HG02642 (cell line): ENCODE data around the gene CCT5.
"Not testable (repeated sequence)": the region's sequence is repeated elsewhere in the genome, so short reads cannot be mapped to it uniquely, and the experiment has no call there.

Source experiments
- ATAC-seq: cut with Tn5 transposase; IDR thresholded peaks from one replicate; pipeline ENCODE4 v1.9.1; 2021; ENCODE audit warnings: mild to moderate bottlenecking; ENCODE audit not compliant: unreplicated experiment, poor library complexity

The CCT5 gene

DNA sequence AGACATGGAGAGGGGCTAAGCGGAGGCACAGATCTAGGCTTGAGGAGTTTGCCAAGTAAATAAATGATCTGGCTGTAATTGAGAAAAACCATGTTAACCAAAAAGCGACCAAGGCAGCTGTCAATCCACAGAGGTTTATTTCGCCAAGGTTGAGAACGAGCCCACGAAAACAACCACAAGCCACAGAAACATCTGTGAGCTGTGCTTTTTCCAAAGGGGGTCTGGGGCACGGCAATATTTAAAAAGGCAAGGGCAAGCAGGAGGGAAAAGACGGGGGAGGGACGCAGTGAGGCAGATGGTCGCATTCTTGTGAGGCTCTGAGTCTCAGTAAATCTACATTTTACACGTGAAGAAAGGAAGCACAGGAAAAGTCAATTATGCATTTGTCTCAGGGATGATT lies 25.4 kb downstream of the CCT5 start:
- ATAC-seq: no peak

DNA sequence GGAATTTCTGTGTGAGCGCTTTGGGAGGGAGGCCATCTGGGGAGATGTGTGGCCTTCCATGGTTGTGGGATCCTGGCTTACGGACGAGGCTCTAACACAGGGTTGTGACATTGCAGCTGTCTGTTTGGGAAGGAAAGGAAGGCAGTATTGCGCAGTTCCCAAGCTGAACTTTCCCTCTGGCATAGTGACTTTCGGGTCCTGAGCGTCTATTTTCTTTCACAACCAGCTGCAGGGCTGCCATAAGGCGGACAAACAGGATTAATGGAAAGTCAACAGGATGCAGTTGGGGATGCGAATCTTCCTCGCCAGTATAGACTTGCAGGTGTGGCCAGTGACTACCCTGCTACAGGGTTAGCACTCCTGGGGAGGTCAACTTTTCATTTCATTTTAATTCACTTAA lies 25.9 kb downstream of the CCT5 start:
- ATAC-seq: no peak

DNA sequence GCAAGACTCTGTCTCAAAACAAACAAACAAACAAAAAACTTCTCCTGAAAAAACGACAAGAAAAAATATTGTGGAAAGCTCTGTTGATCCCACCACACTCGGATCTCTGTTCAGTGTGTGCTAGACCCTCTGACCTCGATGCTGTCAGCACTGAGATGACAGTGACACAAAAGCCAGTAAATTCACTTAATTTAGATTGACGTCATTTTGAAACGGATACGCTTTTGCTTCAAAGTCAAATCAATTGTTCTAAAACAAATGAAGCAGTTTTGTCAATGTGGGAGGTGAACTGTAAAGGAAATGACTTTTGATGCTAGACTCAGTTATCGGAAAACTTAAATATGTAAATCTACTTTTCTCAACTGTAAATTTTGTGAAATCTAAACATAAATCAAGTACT lies 26.6 kb downstream of the CCT5 start:
- no peak for ATAC-seq

DNA sequence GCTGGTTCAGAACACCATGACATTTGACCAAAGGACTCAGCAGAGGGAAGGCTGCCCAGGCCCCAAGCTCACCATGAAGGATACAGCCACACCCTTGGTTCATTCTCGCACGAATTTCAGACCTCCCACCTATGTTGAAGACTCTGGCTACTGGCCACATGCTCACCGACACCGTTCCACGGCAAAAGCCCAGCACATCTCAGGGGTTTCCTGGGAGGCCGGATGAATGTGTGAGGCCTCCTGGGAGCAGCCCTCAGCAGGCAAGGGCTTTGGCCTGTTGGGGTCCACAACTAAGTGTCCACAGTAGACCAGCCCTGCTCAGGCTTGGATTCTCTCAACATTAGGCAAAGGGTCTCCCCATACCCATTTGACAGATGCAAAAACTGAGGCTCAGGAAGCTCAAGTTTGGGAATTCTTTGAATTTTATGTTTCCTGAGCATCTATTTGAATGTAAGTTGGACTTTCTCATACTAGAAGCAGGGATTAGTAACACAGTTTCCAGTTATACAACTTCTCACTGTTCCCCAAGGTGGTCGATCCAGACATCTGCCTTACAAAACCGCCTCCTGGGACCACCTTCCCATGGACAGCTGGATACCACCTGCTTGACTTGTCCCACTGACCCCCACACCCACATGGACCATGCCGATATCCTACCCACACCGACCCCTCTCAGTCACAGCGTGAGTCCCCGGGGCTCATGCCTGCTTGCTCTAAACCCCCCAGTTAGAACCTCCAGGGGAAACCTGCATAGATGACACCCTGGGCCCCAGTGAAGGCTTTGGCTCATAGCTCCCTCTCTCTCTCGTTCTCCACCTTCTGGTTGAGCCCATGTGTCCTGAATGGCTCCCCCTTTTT lies 27.9 kb downstream of the CCT5 start:
- ATAC-seq: no peak

DNA sequence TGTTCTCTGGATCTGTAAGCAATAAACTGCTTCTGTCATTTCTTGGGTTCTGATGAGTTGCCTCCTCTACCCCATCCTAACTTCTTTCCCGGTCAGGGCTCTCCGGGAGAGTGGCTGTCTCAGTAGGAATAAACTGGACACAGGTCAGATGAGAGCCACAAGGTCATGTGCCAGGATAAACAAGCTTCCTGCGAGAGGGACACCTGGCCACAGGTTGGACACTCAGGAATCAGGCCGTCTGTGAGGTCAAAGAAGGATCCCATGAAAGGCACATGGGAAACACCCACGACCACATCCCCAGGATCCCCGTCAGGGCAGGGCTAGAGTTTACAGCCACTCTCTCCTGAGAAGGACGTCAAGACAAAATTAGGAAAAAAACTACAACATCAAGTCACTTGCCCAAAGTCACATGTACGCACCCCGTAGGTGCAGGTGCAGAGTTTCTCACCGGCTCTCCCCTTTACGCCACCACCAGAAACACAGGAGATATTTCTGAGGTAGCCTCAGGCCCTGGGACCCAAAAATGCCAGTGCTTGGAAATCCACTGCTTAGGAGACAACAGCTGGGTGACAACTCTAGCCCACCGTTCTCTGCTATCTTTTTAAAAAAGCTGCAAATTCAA lies 28.7 kb downstream of the CCT5 start:
- ATAC-seq: no peak

DNA sequence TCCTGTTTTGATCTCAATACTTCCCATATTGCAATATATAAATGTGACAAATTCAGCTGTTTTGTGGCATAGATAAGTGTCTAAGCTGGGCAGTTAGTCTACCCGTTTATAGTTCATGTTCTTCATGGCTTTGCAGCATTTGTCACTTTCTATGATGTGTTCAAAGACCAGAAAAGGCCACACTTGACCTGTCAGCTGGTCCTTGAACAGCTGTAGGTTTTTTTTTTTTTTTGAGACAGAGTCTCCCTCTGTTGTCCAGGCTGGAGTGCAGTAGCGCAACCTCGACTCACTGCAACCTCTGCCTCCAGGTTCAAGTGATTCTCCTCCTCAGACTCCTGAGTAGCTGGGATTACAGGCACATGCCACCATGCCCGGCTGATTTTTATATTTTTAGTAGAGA lies 29.2 kb downstream of the CCT5 start:
- ATAC-seq: no peak

DNA sequence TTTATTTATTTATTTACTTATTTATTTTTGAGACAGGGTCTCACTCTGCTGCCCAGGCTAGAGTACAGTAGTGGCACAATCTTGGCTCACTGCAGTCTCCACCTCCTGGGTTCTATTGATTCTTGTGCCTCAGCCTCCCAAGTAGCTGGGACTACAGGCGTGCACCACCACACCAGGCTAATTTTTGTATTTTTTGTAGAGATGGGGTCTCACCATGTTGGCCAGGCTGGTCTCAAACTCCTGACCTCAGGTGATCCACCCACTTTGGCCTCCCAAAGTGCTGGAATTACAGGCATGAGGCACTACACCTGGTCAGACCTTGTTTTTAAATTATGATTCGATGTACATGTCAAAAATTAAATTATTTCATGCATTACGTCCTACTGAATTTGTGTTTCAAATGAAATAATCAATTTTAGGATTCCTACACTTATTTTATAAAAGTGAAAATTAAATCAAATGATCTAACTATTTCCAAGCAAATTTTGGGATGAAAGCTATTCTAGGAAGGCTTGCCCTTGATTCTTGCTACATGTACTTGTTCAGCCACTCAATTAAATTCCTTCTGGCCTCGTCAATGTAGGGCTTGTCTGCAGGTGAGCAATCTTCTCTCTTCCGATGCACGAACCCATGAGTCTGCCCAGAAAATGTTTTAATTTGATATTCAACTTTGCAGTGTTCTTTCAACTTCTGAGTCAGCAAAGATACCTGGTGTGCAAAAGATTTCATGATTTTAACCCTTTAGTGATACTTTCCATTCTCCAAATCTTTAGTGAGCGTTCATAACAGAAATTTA lies 30.0 kb downstream of the CCT5 start:
- ATAC-seq: no peak

DNA sequence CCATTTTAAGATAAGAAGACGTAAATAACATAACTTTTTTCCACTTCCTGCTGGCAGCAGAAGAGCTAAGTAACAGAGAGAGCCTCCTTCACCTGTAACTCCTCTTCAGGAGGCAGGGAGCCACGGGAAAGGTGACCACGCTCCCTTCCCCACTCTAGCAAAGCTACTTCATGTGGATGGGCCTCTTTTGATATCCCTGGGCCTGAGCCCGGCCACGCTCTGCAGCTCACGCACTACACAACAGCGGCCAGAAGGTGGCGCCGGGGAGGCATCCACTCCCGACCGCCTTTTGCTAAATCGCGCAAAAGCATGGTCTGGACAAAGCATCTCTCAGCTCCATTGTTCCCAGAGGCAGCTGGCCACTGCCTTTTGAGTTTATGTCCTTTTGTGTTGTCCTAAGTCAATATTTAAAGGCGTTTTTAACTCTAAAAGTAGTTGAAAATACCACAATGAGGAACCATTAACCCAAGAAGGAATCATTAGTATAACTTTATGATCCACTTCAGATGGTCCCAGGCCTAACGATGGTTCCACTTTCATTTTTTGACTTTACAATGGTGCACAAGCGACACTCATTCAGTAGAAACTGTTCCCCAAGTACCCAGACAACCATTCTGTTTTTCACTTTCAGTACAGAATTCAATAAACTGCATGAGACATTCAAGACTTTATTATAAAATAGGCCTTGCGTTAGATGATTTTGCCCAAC lies 34.0 kb downstream of the CCT5 start:
- peak; percentile 88 for ATAC-seq

DNA sequence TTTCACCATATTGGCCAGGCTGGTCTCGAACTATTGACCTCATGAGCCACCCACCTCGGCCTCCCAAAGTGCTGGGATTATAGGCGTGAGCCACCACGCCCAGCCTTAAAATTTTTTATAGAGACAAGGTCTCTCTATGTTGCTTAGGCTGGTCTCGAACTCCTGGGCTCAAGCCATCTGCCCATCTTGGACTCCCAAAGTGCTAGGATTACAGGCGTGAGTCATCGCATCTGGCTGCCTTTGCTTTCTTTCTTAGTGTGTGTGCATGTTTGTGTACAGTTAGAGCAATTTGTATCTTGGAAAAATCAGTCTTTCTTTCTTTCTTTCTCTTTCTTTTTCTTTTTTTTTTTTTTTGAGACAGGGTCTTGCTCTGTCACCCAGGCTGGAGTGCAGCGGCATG lies 35.3 kb downstream of the CCT5 start:
- not testable (repeated sequence) for ATAC-seq

DNA sequence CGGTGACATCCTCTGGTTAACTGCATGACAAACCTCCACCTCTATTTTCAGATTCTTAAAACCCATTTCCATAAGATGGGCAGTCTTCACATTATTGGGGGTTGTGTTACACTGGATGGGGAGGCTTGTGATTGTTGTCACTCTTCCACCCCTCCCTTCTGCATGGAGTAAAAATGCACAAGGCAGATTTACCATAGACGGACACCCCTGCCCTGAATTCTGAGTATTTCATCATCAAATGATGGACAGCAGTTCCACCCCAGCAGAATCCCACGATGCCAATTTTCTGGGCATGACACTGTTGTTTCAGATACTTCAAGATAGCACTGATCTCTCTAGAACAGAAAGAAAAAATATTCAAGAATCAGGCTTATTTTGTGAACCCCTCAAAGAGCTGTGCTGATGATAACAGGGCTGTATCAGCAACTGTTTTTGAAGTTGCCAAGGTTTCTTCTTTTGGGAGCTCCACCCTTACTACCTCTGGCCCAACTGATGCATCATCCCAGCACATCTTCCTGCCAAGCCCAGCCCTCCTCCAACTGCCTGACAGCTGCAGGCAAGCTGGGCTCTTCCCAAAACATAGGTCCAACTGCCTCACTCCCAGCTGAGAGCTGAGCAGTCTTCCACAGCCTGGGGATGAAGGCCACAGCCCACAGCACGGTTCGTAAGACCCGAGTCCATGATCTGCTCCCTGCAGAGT lies 36.2 kb downstream of the CCT5 start:
- no peak for ATAC-seq

DNA sequence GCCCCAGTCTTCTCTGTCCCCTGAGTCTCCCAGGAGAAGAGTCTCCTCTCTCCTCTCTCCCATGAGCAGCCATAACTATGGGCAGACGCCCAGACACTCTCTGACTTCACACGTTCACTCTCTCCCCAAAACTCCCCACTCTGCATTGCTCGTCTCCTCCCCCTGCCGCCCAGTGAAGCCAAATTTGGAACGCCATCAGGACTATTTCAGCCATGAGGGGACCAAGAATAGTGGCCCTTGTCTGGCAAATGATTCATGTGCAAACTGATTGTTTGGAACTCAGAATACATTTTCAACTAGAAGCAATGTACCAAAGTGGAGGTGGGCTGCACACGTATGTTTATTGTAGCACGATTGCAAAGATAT lies 36.8 kb downstream of the CCT5 start:
- no peak for ATAC-seq

DNA sequence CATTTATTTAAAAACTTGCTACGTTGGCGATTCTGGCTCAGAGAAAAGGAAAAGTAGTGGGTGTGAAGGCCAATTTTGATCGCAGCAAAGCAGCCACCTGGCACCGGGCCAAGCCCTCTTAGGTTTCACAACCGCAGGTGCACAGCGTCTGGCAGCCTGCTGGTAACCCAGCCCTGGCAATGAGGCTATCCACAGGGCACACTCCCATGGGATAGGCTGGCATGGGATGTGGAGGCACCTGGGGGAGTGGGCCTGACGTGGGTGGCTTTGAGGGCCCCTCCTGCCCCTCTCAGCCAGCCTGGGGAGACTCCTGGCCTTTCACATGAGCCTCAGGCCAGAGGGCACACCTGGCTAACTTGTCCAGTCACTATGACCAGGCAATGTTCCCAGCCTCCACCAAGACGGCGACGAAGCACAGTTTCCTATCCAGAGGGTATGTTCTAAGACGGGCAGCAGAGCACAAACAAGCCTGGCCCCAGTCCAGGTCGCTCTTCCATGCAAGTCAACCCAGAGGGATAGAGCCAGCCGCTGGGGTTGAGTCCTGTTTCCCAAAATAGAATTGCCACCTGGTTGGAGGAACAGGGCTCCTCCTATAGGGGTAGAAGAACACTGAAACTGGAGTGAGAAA lies 38.6 kb downstream of the CCT5 start:
- peak; percentile 61 for ATAC-seq

DNA sequence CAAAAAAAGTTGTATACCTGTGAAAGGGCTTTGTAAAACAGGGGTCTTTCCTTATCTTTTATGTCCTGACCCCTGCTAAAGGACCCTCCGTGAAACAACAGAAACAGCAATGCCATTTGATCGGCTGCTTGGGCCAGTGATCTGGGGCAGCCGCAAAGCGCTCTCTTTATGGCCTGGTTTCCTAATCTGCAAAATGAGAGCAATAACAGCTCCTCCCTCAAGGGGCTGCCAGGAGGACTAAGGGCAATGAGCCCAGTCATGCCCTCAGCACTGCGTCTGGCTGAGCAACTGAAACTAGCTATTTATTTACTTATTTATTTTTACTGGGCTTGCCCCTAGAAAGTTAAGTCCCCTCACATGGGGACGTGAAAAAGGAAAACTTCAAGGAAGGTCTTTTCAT lies 39.3 kb downstream of the CCT5 start:
- no peak for ATAC-seq

DNA sequence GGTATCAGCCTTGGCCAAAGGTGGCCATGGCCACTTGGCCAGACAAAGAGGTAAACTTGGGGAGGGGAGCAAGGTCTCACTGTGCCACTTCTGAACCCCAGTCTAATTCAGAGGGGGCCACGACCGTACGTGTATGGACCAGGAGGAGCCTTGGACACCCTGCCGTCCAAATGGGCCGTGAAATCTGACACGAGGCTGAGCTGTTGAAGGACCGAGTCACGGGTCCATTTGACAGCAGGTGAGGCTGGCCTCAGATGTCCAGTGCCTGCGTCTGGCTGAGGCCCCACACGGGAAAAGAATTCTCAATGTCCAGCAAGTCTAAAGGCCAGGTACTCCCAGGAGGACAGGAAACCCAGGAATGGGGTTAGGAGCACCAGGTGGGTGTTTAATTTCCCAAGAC lies 39.9 kb downstream of the CCT5 start:
- ATAC-seq: no peak

DNA sequence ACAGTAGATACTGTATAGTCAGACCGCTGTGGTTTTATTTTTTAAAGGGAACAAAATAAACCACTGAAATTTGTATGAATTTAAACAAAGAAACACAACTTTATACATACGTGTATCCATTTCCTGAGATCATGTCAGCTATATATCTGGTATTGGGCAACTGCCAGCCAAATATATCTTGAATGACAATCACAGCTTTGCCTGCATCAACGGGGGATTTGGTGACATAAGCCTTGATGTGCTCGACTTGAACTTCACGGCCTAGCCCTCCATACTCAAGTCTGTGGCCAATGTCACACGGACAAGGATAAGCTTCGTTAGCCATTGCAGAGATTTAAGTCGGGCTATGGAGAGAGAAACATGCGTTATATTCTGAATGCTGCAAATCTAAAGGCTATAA lies 40.4 kb downstream of the CCT5 start:
- no peak for ATAC-seq

DNA sequence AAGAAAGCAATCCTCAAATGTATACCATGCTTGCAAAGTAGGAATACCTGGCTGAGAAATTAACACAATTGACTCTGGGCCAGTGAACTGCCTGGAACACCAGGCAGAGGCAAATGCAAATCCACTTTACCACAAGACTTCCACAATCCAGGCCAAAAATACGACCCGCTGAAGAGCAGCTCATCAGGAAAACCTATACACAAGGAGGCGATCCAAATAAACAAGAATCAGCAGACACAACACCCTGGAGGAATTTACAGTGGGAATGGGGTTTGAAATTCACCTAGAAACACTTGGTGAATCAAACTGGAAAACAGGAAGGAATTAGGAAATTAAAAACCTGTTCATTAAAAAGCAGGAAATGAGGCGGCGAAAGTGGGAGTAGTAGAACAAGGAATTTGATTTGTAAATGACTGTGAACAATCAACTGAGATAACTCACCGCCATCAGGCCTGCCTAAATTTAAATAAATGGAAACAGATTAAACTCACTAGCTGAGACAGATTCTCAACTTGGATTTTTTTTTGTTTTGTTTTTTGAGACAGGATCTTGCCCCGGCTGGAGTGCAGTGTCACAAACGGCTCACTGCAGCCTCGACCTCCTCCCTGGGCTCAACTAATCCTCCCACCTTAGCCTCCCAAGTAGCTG lies 41.7 kb downstream of the CCT5 start:
- no peak for ATAC-seq

DNA sequence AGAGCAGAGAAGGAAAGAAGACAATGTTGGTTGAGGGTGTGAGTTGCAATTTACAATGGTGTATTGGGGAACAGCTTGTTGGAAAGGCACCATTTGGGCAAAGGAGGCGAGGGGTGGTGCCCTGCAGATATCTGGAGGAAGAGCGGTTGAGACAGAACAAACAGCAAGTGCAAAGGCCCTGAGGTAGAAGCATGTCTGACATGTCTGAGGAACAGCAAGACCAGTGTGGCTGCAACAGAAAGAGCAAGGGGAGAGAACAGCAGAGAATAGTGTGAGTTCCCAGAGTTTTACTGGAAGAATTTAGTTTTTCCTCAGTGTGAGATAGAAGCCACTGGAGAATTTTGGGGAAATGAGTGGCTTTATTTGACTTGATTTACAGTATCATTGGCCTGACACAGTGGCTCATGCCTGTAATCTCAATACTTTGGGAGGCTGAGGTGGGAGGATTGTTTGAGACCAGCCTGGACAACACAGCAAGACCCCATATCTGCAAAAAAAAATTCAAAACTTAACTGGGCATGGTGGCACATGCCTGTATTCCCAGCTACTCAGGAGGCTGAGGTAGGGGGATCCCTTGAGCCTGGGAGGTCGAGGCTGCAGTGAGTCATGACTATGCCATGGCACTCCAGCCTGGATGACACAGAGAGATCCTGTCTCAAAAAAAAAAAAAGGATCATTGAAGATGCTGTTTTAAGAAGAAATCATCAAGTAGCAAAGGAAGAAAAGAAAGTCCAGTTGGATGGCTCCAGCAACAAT lies 44.0 kb downstream of the CCT5 start:
- ATAC-seq: no peak

DNA sequence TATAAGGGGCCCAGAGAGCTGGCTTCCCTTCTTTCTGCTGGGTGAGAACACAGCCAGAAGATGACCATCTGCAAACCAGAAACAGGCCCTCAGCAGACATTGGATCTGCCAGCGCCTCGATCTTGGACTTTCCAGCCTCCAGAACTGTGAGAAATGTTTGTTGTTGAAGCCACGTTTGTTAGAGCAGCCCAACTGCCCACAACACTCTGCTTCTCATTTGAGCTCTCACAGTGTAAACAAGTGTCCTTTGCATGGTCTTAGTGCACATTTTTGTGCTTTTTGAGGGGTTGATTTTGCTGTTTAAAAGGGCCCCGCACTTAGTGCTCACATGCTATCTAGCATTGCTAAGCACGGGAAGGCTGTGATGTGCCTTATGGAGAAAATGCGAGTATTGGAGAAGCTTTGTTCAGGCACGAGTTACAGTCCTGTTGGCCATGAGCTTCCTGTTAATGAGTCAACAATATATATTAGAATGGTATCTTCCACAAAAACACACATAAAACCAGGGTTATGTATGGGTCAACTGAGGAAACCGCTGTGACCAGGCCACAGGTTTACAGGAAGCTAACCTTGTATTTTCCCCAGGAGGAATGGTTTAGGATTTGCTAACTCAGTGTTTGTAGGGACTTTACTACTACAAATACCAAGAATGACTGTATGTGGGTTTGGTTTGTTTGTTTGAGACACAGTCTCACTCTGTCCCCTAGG lies 45.7 kb downstream of the CCT5 start:
- no peak for ATAC-seq
